ENCODE measurements around the gene CDR2L. TPM values are rescaled to one million over a fixed set of nuclear protein-coding genes. Genes with fewer than 3 reads are reported as not detected.
"Not testable (repeated sequence)": the region's sequence is repeated elsewhere in the genome, so short reads cannot be mapped to it uniquely, and the experiment has no call there.

Gene CDR2L
- total RNA-seq, 1 donor from 2014 or later = 17.2 TPM

DNA sequence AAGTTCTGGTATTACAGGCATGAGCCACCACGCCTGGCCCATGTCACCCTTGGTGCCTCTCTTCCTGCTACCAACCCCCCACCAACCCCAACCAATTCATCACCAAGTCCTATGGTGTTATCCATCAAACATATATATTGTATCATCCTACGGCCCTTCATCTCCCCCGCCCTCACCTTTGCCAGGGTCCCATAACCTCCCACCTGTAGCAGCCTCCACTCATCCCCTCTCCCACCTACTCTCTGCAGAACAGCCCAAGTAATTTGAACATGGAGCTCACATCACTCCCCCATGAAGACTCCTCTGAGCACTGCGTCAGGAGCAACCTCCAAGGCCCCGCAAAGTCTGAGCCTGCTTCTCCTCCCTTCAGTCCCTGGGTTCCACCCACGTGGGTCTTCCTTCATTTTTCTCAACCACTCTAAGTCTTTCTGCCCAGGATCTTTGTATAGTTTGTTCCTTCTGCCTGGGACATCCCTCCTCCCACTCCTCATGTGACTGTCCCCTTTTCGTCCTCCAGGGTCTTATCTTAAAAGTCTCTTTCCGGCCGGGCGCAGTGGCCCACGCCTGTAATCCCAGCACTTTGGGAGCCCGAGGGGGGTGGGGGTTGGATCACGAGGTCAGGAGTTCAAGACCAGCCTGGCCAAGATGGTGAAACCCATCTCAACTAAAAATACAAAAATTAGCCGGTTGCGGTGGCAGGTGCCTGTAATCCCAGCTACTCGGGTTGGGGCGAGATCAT, 7.9 kb upstream of the CDR2L start:
- no peak overlapping the region for H3K27ac Mint-ChIP-seq
- DNase-seq (ENCODE audit: low spot score, unreplicated experiment) = no peak
- H3K4me3 Mint-ChIP-seq (ENCODE audit: low read depth) = no peak overlapping the region
- H3K9me3 Mint-ChIP-seq (ENCODE audit: low read depth) = no peaks in the 10 kb centered on the region
- TF ChIP-seq, protein P1, sequence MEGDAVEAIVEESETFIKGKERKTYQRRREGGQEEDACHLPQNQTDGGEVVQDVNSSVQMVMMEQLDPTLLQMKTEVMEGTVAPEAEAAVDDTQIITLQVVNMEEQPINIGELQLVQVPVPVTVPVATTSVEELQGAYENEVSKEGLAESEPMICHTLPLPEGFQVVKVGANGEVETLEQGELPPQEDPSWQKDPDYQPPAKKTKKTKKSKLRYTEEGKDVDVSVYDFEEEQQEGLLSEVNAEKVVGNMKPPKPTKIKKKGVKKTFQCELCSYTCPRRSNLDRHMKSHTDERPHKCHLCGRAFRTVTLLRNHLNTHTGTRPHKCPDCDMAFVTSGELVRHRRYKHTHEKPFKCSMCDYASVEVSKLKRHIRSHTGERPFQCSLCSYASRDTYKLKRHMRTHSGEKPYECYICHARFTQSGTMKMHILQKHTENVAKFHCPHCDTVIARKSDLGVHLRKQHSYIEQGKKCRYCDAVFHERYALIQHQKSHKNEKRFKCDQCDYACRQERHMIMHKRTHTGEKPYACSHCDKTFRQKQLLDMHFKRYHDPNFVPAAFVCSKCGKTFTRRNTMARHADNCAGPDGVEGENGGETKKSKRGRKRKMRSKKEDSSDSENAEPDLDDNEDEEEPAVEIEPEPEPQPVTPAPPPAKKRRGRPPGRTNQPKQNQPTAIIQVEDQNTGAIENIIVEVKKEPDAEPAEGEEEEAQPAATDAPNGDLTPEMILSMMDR (IDR thresholded peaks at IDR 0.05; ENCODE audit: unreplicated experiment) = no peak
- H3K4me1 Mint-ChIP-seq (ENCODE audit: low read depth) = peaks cover 7% of the 10 kb centered on the region
- H3K27me3 Mint-ChIP-seq = peaks cover 18% of the 10 kb centered on the region
- no peaks in the 10 kb centered on the region for H3K36me3 Mint-ChIP-seq (ENCODE audit: insufficient read depth)

DNA sequence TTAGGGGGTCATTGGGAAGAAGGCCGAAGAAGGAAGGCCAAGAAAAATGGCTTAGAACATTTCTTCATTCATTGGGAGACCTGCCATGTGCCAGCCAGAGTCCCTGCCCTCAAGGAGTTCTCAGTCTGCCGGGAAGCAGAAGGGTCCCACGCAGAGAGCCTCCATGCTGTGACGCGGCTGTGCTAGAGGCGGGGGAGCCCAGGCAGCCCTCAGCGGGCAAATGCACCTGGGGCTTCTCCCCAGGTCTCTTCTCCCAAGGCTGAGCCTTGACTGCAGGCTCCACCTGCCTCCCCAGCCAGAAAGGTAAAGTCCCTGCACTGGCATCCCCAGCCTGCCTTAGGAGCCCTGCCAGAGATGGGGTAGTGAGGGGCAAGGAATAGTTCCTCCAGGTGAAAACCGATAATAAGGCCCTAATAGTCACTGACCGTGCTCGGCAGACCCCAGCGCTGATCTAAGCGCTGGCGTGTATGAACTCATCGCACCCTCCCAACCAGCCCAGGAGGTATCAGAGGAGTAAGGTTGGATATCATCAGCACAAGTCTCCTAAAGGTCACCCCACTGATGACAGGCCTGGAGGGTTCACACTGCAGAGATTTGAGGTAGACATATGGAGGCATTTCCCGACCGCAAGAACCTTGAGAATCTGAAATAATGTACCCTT, 6.0 kb upstream of the CDR2L start:
- H3K9me3 Mint-ChIP-seq (ENCODE audit: low read depth) = no peaks in the 10 kb centered on the region
- H3K27ac Mint-ChIP-seq = peak overlapping the region; percentile 95
- DNase-seq (ENCODE audit: low spot score, unreplicated experiment) = no peak
- peaks cover 4% of the 10 kb centered on the region for H3K4me1 Mint-ChIP-seq (ENCODE audit: low read depth)
- H3K27me3 Mint-ChIP-seq = peaks cover 11% of the 10 kb centered on the region
- peak overlapping the region; percentile 83 for H3K4me3 Mint-ChIP-seq (ENCODE audit: low read depth)
- TF ChIP-seq, protein P1 (IDR thresholded peaks at IDR 0.05; ENCODE audit: unreplicated experiment) = no peak
- no peaks in the 10 kb centered on the region for H3K36me3 Mint-ChIP-seq (ENCODE audit: insufficient read depth)

DNA sequence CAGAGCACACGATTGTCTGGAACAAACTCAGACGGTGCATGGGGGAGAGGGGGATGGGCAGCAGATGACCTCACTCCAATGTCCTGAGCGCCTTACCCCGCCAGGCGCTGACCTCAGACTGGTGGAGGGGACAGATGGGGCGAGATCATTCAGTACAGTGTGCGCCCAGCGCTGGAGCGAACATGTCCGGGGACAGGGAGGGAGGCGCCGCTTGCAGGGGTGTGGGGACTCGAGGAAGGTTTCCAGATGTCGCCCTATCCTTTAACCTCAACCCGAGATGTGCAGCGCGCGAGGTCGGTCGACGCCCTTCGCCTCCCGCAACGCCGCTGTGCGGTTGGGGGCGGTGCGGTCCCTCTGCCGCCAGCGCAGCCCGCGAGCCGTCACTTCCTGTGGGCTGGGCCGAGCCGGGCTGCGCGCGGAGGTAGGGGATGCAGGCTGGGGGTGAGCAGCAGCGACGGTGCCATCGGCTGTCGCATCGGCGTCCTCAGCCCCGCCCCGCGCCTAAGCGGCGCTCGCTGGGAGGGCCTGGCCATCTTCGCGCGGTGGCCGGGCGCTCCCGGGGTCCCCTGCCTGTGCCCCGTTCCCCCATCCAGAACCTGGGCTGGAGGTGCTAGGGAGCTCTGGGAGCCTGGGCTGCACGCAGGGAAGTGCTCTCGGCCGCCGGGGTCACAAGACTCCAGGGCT, 5.3 kb upstream of the CDR2L start:
- H3K27me3 Mint-ChIP-seq = peaks cover 11% of the 10 kb centered on the region
- H3K27ac Mint-ChIP-seq = peak overlapping the region; percentile 95
- DNase-seq (ENCODE audit: low spot score, unreplicated experiment) = peak; percentile 69
- H3K9me3 Mint-ChIP-seq (ENCODE audit: low read depth) = no peaks in the 10 kb centered on the region
- peak overlapping the region; percentile 83 for H3K4me3 Mint-ChIP-seq (ENCODE audit: low read depth)
- TF ChIP-seq, protein P1 (IDR thresholded peaks at IDR 0.05; ENCODE audit: unreplicated experiment) = no peak
- no peaks in the 10 kb centered on the region for H3K36me3 Mint-ChIP-seq (ENCODE audit: insufficient read depth)
- peaks cover 7% of the 10 kb centered on the region for H3K4me1 Mint-ChIP-seq (ENCODE audit: low read depth)

DNA sequence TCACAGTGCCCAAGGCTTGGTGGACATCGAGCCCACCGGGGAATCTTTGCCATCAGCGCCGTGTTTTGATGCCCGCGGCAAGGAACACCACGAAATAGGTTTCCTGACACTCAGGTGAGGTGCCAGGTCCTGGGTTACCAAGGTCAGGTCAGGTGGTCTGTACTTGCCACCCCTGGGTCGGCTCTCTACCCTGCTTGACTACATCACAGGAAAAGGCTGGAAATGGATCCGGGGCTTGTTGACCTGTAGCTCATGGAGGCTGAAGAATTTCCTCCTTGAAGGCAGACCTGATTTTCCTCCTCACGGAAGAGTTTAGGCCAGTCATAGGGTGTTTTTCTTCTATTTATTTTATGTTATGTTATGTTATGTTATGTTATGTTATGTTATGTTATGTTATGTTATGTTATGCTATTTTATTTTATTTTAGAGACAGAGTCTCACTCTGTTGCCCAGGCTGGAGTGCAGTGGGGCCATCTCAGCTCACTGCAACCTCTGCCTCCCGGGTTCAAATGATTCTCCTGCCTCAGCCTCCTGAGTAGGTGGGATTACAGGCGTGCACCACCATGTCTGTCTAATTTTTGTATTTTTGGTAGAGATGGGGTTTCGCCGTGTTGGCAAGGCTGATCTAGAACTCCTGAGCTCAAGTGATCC, 4.6 kb upstream of the CDR2L start:
- not testable (repeated sequence) for DNase-seq (ENCODE audit: low spot score, unreplicated experiment); H3K36me3 Mint-ChIP-seq (ENCODE audit: insufficient read depth); H3K27me3 Mint-ChIP-seq; H3K4me1 Mint-ChIP-seq (ENCODE audit: low read depth); H3K9me3 Mint-ChIP-seq (ENCODE audit: low read depth)
- Mint-ChIP-seq H3K4me3 (ENCODE audit: low read depth) (peak overlapping the region; percentile 83), H3K27ac (peak overlapping the region; percentile 49)

DNA sequence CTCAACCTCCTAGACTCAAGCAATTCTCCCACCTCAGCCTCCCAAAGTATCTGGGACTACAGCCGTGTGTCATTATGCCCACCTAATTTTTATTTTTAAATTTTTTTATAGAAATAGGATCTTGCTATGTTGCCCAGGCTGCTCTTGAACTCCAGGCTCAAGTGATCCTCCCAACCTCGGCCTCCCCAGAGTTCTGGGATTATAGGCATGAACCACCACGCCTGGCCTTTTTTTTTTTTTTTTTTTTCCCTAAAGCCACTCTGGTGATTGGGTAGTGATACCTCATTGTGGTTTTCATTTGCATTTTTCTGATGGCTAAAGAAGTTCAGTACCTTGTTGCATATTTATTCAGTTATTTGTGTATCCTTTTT, 1.2 kb upstream of the CDR2L start:
- Mint-ChIP-seq H3K4me3 (ENCODE audit: low read depth) (no peak overlapping the region), H3K4me1 (ENCODE audit: low read depth) (peaks cover 15% of the 10 kb centered on the region), H3K27ac (no peak overlapping the region), H3K9me3 (ENCODE audit: low read depth) (no peaks in the 10 kb centered on the region), H3K36me3 (ENCODE audit: insufficient read depth) (no peaks in the 10 kb centered on the region), H3K27me3 (no peaks in the 10 kb centered on the region)
- no peak for DNase-seq (ENCODE audit: low spot score, unreplicated experiment)
- TF ChIP-seq, protein P1 (IDR thresholded peaks at IDR 0.05; ENCODE audit: unreplicated experiment) = no peak
